ENCODE measurements around the gene PDE7B. TPM values are rescaled to one million over a fixed set of nuclear protein-coding genes. Genes with fewer than 3 reads are reported as not detected.
A peak's percentile ranks its signal among the peaks of the same experiment; 100 is the strongest.

Gene PDE7B
- total RNA-seq, 4 donors from 2014 or later = 2.9 to 23.6 (median 5.2) TPM

- 79% methylated on average over 3 of the region's 4 CpGs; no CpG with 5 or more reads in 1 of the 2 donors for WGBS, 2 donors (ENCODE audit: low coverage in 1 of 2)
- H3K27ac ChIP-seq = no peak overlapping the region
- H3K36me3 ChIP-seq = no peaks in the 10 kb centered on the region
- TF ChIP-seq EP300 (IDR thresholded peaks at IDR 0.05) (no peak), CTCF (IDR thresholded peaks at IDR 0.05) (no peak), POLR2A (IDR thresholded peaks at IDR 0.05) (no peak)
- no peaks in the 10 kb centered on the region for H3K9me3 ChIP-seq
- no peaks in the 10 kb centered on the region for H3K27me3 ChIP-seq
- ATAC-seq = peak; percentile 55
- H3K4me3 ChIP-seq = peak overlapping the region; percentile 28 to 29
- H3K4me1 ChIP-seq = peaks cover 0 to 16% (median 0%) of the 10 kb centered on the region in 3 donors
These were observed 375.3 kb downstream of the PDE7B start for GRCh38 chr6:136226674-136227377.

DNA sequence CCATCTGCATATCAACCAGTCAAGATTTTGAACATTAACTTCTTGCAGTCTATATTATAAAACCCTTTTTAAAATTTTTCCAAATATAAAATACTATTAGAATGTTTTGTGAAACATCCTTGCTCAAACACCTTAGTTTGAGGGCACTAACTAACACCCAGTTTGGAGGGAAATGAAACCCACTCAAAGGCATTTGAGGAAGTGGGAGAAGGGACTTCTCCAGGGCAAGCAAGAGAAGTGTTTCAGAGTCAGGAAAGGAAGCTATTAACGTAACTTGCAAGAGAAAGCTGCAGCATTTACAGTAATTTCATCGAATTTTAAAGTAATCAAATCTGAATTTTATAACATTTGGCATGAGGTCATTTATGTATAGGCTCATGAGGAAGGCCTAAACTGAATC, 377.3 kb downstream of the PDE7B start:
- Histone ChIP-seq H3K36me3 (no peaks in the 10 kb centered on the region), H3K4me1 (peaks cover 0 to 16% (median 0%) of the 10 kb centered on the region in 3 donors), H3K27me3 (no peaks in the 10 kb centered on the region), H3K9me3 (no peaks in the 10 kb centered on the region), H3K27ac (no peak overlapping the region), H3K4me3 (no peak overlapping the region)
- ATAC-seq = no peak
- no peak for TF ChIP-seq EP300 (IDR thresholded peaks at IDR 0.05)
- no peak for TF ChIP-seq POLR2A (IDR thresholded peaks at IDR 0.05)
- no peak for TF ChIP-seq CTCF (IDR thresholded peaks at IDR 0.05)
- no peak for TF ChIP-seq POLR2AphosphoS5 (IDR thresholded peaks at IDR 0.05)
- 62 to 86% methylated on average over 2 of the region's 2 CpGs for WGBS, 2 donors (ENCODE audit: low coverage in 1 of 2)

GRCh38 chr6:136230219-136230853, 378.8 kb downstream of the PDE7B start:
- Histone ChIP-seq H3K36me3 (no peaks in the 10 kb centered on the region), H3K4me1 (peaks cover 0 to 16% (median 0%) of the 10 kb centered on the region in 3 donors), H3K9me3 (no peaks in the 10 kb centered on the region), H3K4me3 (no peak overlapping the region), H3K27me3 (no peaks in the 10 kb centered on the region), H3K27ac (no peak overlapping the region)
- WGBS, 2 donors (ENCODE audit: low coverage in 1 of 2) = 73% methylated on average over 2 of the region's 2 CpGs; no CpG with 5 or more reads in 1 of the 2 donors
- ATAC-seq = no peak
- TF ChIP-seq POLR2A (IDR thresholded peaks at IDR 0.05) = no peak
- no peak for TF ChIP-seq EP300 (IDR thresholded peaks at IDR 0.05)
- no peak for TF ChIP-seq POLR2AphosphoS5 (IDR thresholded peaks at IDR 0.05)
- no peak for TF ChIP-seq CTCF (IDR thresholded peaks at IDR 0.05)

- TF ChIP-seq CTCF (IDR thresholded peaks at IDR 0.05) = no peak
- TF ChIP-seq POLR2AphosphoS5 (IDR thresholded peaks at IDR 0.05) = no peak
- no peak for TF ChIP-seq POLR2A (IDR thresholded peaks at IDR 0.05)
- TF ChIP-seq EP300 (IDR thresholded peaks at IDR 0.05) = no peak
- ATAC-seq = no peak
- Histone ChIP-seq H3K36me3 (no peaks in the 10 kb centered on the region), H3K27ac (no peak overlapping the region), H3K4me3 (no peak overlapping the region), H3K27me3 (no peaks in the 10 kb centered on the region), H3K4me1 (peaks cover 0 to 9% (median 0%) of the 10 kb centered on the region in 3 donors), H3K9me3 (no peaks in the 10 kb centered on the region)
- 94 to 100% methylated on average over 1 of the region's 1 CpG for WGBS, 2 donors (ENCODE audit: low coverage in 1 of 2)
These were observed 381.2 kb downstream of the PDE7B start for GRCh38 chr6:136232701-136233100.

GRCh38 chr6:136235233-136235564, 383.7 kb downstream of the PDE7B start:
- Histone ChIP-seq H3K27me3 (no peaks in the 10 kb centered on the region), H3K4me3 (no peak overlapping the region), H3K4me1 (peaks cover 0 to 9% (median 0%) of the 10 kb centered on the region in 3 donors), H3K27ac (no peak overlapping the region), H3K36me3 (no peaks in the 10 kb centered on the region), H3K9me3 (no peaks in the 10 kb centered on the region)
- ATAC-seq = no peak
- WGBS, 2 donors (ENCODE audit: low coverage in 1 of 2) = 63% methylated on average over 2 of the region's 4 CpGs; no CpG with 5 or more reads in 1 of the 2 donors
- TF ChIP-seq EP300 (IDR thresholded peaks at IDR 0.05) (no peak), POLR2AphosphoS5 (IDR thresholded peaks at IDR 0.05) (no peak), CTCF (IDR thresholded peaks at IDR 0.05) (no peak), POLR2A (IDR thresholded peaks at IDR 0.05) (no peak)
